HEK293T (cell line): Measurements from ENCODE around the gene MRO.

Experiments
- CTCF ChIA-PET: fragments of 350-600 bp; formaldehyde crosslinking; extraction: SDS; loops from one replicate; lab custom pipeline; 2021; ENCODE audit warnings: antibody characterized with exemption, inconsistent platforms; lab: Yijun Ruan, JAX
- POLR2A ChIA-PET: fragments of 350-600 bp; formaldehyde crosslinking; extraction: SDS; loops from one replicate; lab custom pipeline; 2020; ENCODE audit warnings: antibody characterized with exemption, inconsistent platforms; lab: Yijun Ruan, JAX
- DNase-seq: peaks from one replicate; pipeline ENCODE4 v3.0.0; 2012; ENCODE audit warnings: mixed read lengths; ENCODE audit errors: extremely low spot score
- ARNT ChIP-seq: fragments of 450-650 bp; IDR thresholded peaks from 2 replicates; pipeline ENCODE4 v1.6.1; 2017; ENCODE audit warnings: mild to moderate bottlenecking
- BHLHE40 ChIP-seq: fragments of 450-650 bp; IDR thresholded peaks from 2 replicates; pipeline ENCODE4 v1.6.1; 2016; ENCODE audit warnings: mild to moderate bottlenecking, moderate library complexity, borderline replicate concordance
- CTBP1 ChIP-seq: fragments of 450-650 bp; IDR thresholded peaks from 2 replicates; pipeline ENCODE4 v1.6.1; 2016; ENCODE audit warnings: borderline replicate concordance
- ELF4 ChIP-seq: fragments of 450-650 bp; IDR thresholded peaks from 2 replicates; pipeline ENCODE4 v1.6.1; 2017; ENCODE audit warnings: antibody characterized with exemption
- FOXA1 ChIP-seq: fragments of 450-650 bp; IDR thresholded peaks from 2 replicates; pipeline ENCODE4 v1.6.1; 2016; ENCODE audit warnings: mild to moderate bottlenecking
- FOXK2 ChIP-seq: fragments of 450-650 bp; IDR thresholded peaks from 2 replicates; pipeline ENCODE4 v1.6.1; 2016; ENCODE audit warnings: mild to moderate bottlenecking
- FOXM1 ChIP-seq: fragments of 450-650 bp; IDR thresholded peaks from 2 replicates; pipeline ENCODE4 v1.6.1; 2017; ENCODE audit warnings: mild to moderate bottlenecking, borderline replicate concordance
- HDGF ChIP-seq: fragments of 450-650 bp; IDR thresholded peaks from 2 replicates; pipeline ENCODE4 v1.6.1; 2017; ENCODE audit warnings: antibody characterized with exemption, borderline replicate concordance
- L3MBTL2 ChIP-seq: fragments of 450-650 bp; conservative IDR thresholded peaks from 2 replicates; pipeline ENCODE4 v1.6.1; 2016; ENCODE audit warnings: mild to moderate bottlenecking
- LEF1 ChIP-seq: fragments of 450-650 bp; IDR thresholded peaks from 2 replicates; pipeline ENCODE4 v1.6.1; 2017; ENCODE audit warnings: mild to moderate bottlenecking, borderline replicate concordance
- NFRKB ChIP-seq: fragments of 450-650 bp; IDR thresholded peaks from 2 replicates; pipeline ENCODE4 v1.6.1; 2016; ENCODE audit warnings: mild to moderate bottlenecking, moderate library complexity
- SP1 ChIP-seq: fragments of 450-650 bp; IDR thresholded peaks from 2 replicates; pipeline ENCODE4 v1.6.1; 2017
- SUZ12 ChIP-seq: fragments of 450-650 bp; IDR thresholded peaks from 2 replicates; pipeline ENCODE4 v1.6.1; 2016; ENCODE audit warnings: mild to moderate bottlenecking
- TARDBP ChIP-seq: fragments of 450-650 bp; IDR thresholded peaks from 2 replicates; pipeline ENCODE4 v1.6.1; 2016
- ZNF384 ChIP-seq: fragments of 450-650 bp; IDR thresholded peaks from 2 replicates; pipeline ENCODE4 v1.6.1; 2016
- TF ChIP-seq, protein P1 (sequence below): fragments of 450-650 bp; IDR thresholded peaks from 2 replicates; pipeline ENCODE4 v1.6.1; 2016

MRO gene

DNA sequence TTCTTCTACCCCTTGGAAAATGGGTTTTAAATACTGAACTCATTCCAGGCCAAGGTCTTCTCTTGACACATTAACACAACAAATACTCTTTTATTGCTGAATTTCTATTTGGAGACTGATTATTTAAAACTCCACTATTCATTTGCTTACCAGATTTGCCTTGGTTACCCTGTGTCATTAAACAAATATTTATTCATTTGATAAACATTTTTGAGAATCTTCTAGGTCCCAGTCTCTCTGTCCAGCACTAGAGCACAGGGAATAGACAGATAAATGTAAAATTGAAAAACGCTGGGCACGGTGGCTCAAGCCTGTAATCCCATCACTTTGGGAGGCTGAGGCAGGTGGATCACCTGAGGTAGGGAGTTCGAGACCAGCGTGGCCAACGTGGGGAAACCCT is 9.8 kb upstream of the MRO start:
- DNase-seq: no peak
- POLR2A ChIA-PET: no interaction called here
- TF ChIP-seq TARDBP: no peak
- TF ChIP-seq L3MBTL2: no peak
- TF ChIP-seq CTBP1: no peak
- no peak for TF ChIP-seq FOXM1
- no peak for TF ChIP-seq ARNT
- no peak for TF ChIP-seq SP1
- TF ChIP-seq LEF1: no peak
- TF ChIP-seq, protein P1, sequence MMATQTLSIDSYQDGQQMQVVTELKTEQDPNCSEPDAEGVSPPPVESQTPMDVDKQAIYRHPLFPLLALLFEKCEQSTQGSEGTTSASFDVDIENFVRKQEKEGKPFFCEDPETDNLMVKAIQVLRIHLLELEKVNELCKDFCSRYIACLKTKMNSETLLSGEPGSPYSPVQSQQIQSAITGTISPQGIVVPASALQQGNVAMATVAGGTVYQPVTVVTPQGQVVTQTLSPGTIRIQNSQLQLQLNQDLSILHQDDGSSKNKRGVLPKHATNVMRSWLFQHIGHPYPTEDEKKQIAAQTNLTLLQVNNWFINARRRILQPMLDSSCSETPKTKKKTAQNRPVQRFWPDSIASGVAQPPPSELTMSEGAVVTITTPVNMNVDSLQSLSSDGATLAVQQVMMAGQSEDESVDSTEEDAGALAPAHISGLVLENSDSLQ: no peak
- TF ChIP-seq FOXA1: no peak
- TF ChIP-seq ELF4: no peak
- TF ChIP-seq HDGF: no peak
- TF ChIP-seq ZNF384: no peak
- no peak for TF ChIP-seq FOXK2
- TF ChIP-seq NFRKB: no peak
- TF ChIP-seq SUZ12: no peak
- no peak for TF ChIP-seq BHLHE40
- CTCF ChIA-PET: no interaction called here

DNA sequence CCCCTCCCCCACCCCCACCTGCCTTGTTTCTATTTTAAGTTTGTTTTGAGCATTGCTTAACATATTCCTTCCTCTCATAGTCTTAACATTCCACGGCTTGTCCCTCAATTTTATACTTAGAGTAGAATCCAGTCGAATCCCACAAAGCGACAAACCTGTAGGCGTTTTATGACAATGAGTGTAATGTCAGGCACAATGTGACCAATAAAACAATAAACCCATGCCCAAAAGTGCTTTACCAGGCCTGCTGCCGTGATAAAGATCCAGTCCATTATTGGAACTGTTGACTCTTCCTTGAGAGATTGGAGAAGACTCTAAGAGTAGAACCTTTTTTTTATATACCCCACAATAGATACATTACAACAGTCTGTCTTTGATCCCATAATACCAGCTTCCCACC is 6.2 kb upstream of the MRO start:
- TF ChIP-seq TARDBP (no peak), FOXM1 (no peak), CTBP1 (no peak), FOXK2 (no peak), FOXA1 (no peak), ZNF384 (no peak), SUZ12 (no peak), ELF4 (no peak), ARNT (no peak), NFRKB (no peak)
- TF ChIP-seq, protein P1: no peak
- CTCF ChIA-PET: interaction anchor here (0.5 kb wide), 1 partner anchor 135 kb away, joined by 4 read pairs; no protein-coding TSS in a partner anchor
- no peak for DNase-seq
- POLR2A ChIA-PET: no interaction called here

DNA sequence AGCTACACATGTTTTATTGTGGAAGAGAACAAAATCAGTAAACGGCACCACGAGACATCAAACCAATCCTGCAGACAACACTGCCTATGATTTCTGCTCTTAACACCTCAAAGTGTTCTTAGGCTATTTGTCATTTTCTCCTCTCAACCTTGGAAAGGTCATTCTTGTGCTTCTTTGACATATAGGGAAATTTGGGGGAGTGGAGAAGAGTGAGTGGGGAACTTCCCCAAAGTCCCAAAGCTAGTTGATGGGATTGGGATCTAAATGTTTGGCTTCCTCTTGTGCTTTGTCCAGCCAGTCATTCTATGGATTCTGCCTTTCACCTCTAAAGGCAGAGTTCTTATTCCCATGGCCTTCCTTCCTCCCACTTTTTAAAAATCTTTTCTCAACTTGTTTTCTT is 5.8 kb upstream of the MRO start:
- CTCF ChIA-PET: interaction anchor here (0.5 kb wide), 1 partner anchor 136 kb away, joined by 4 read pairs; no protein-coding TSS in a partner anchor

DNA sequence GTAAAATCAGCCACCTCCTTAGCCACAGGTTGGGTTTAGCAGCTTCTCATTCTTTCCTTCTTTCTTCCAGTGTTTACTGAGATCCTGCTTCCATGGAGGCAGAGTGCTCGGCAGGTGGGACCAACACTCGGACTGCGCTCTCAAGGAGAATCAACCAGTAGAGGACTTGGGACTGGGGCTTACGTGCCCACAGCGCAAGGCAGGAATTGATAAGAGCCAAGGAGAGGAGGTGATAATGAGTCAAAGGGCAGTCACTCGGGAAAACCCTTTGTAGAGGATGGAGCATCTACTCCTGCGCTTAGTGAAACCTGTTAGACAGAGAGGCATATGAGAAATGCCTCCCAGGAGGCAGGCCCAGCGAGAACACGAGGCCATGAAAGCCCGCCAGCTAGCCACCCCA is 2.9 kb upstream of the MRO start:
- POLR2A ChIA-PET: interaction anchor here (1.5 kb wide), 1 partner anchor 56 kb away, joined by 4 read pairs; the partner anchor contains the start of gene ME2
- DNase-seq: no peak
- no peak for TF ChIP-seq ARNT
- no peak for TF ChIP-seq ZNF384
- CTCF ChIA-PET: no interaction called here

More for the DNA sequence above, 5.8 kb upstream of the MRO start:
- POLR2A ChIA-PET: no interaction called here
- no peak for DNase-seq
- TF ChIP-seq FOXK2 (no peak), LEF1 (no peak), SP1 (no peak), ARNT (no peak), FOXA1 (no peak), NFRKB (no peak), TARDBP (no peak), L3MBTL2 (no peak), ELF4 (no peak), FOXM1 (no peak), BHLHE40 (no peak), SUZ12 (no peak), CTBP1 (no peak), ZNF384 (no peak), HDGF (no peak)
- TF ChIP-seq, protein P1: no peak

DNA sequence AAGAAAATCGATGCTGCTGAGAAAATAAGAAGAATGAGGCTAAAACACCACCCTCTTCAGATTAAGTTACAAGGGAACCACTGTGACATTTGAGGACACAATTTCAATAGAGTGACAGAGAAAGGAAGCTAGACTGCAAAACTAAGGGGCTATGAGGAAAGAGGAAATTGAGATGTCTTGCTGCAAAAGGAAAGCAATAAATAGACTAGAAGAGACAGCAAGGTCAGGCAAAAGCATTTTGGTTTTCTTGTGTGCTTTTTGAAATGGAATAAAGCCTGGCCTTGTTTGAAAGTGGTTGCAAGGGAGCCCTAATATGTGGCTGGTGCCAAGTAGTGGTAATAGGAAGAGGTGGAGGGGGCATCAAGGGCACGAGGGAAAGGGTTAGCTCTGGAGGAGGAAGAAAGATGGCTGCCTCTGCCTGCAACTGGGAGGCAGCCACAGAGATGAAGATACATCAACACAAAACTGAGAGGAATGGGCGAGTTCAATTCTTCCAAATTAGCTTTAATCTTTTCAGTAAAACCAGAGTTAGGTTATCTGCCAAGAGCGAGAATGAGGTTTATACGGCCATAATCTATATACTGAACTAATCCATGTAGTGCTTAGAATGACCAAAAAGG is 1.2 kb upstream of the MRO start:
- CTCF ChIA-PET: interaction anchor here (1.3 to 2.9 kb wide), 2 partner anchors 46 to 129 kb away, joined by 3 to 12 read pairs; no protein-coding TSS in a partner anchor
- DNase-seq: no peak
- no peak for TF ChIP-seq TARDBP
- no peak for TF ChIP-seq ELF4
- TF ChIP-seq BHLHE40: no peak
- no peak for TF ChIP-seq SUZ12
- TF ChIP-seq FOXA1: no peak
- no peak for TF ChIP-seq SP1
- no peak for TF ChIP-seq L3MBTL2
- no peak for TF ChIP-seq FOXM1
- TF ChIP-seq, protein P1: no peak
- no peak for TF ChIP-seq ARNT
- no peak for TF ChIP-seq NFRKB
- TF ChIP-seq ZNF384: no peak
- TF ChIP-seq HDGF: no peak
- POLR2A ChIA-PET: interaction anchor here (1.1 to 1.5 kb wide), 2 partner anchors 58 to 262 kb away, joined by 3 to 4 read pairs; partner anchors contain the start of genes MAPK4 and ME2
